OCI-LY7 (cell line): ENCODE data around the gene SLC16A14.

Experiments
- EZH2phosphoT487 ChIP-seq: fragments of 200-600 bp; sonication (generic); IDR thresholded peaks from 2 replicates; pipeline ENCODE4 v1.6.1; 2018; ENCODE audit warnings: low read depth, borderline replicate concordance, mild to moderate bottlenecking, mixed run types, antibody characterized with exemption, low read length, moderate library complexity, mixed read lengths
- TF ChIP-seq, protein P1 (sequence below): fragments of 200-600 bp; sonication (generic); conservative IDR thresholded peaks from 2 replicates; pipeline ENCODE4 v1.5.1; 2014; ENCODE audit warnings: mild to moderate bottlenecking, antibody characterized with exemption, low read length, moderate library complexity, mixed read lengths

GRCh38 chr2:230085201-230085600 is 16.5 kb upstream of the SLC16A14 start:
- TF ChIP-seq, protein P1, sequence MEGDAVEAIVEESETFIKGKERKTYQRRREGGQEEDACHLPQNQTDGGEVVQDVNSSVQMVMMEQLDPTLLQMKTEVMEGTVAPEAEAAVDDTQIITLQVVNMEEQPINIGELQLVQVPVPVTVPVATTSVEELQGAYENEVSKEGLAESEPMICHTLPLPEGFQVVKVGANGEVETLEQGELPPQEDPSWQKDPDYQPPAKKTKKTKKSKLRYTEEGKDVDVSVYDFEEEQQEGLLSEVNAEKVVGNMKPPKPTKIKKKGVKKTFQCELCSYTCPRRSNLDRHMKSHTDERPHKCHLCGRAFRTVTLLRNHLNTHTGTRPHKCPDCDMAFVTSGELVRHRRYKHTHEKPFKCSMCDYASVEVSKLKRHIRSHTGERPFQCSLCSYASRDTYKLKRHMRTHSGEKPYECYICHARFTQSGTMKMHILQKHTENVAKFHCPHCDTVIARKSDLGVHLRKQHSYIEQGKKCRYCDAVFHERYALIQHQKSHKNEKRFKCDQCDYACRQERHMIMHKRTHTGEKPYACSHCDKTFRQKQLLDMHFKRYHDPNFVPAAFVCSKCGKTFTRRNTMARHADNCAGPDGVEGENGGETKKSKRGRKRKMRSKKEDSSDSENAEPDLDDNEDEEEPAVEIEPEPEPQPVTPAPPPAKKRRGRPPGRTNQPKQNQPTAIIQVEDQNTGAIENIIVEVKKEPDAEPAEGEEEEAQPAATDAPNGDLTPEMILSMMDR: no peak
- TF ChIP-seq EZH2phosphoT487: no peak
